HG03108 (cell line): Measurements from ENCODE around the gene FERD3L.

ENCODE experiments used
- ATAC-seq: cut with Tn5 transposase; IDR thresholded peaks from one replicate; pipeline ENCODE4 v1.9.1; 2021; ENCODE audit warnings: moderate library complexity; ENCODE audit not compliant: unreplicated experiment

FERD3L gene

DNA sequence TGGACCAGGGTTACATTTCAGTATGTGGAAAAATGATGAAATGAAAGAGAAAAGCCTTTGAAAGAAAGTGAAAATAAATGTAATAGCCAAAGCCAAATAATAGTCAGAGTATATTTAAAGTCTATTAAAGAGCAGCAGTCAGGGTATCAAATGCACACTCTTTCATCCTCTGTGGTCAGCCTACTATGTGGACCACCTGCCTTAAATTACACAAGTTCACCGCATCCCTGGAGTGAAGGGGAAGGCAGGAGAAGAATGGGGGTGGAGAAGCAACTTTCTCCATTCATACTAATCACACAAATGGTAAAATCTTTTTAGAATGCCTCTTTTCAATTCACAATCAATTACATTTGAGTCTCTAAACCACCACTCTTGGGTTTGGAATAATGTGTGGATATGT is 43.7 kb downstream of the FERD3L start:
- ATAC-seq, result no peak

DNA sequence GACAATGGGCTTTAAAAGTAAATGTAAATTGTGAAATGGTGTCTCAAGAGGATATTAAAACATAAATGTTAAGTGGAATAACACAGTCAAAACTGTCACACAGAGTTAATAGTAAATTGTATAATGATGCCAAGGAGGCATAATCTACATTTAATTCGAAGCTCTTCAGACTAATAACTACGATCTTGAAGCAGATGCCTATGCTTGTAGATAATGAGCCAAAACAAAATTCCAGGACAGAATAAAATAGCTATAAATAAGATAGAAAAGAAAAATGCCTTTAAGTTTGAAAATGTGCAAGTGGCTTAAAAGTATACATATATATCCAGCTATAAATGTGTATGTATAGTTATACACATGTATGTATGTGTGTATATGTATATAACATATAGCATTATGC is 45.3 kb downstream of the FERD3L start:
- ATAC-seq, result no peak

DNA sequence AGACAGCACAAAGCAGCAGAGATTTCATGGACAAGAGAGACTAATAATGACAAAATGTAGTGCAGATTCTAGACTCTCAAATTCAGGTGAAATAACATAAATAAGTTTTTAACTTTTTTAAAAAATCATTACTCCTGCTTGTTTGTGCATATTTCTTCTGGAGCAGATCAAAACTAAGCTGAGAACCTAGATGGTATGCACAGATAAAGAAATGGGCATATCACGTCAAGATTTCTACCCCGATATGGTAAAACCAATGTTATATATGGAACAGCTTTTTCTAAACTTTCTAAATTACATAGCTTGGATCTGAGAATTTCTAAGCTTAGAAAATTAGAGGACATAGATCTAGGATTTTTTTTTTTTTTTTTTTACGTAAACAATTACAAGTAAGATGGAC is 46.0 kb downstream of the FERD3L start:
- no peak for ATAC-seq

DNA sequence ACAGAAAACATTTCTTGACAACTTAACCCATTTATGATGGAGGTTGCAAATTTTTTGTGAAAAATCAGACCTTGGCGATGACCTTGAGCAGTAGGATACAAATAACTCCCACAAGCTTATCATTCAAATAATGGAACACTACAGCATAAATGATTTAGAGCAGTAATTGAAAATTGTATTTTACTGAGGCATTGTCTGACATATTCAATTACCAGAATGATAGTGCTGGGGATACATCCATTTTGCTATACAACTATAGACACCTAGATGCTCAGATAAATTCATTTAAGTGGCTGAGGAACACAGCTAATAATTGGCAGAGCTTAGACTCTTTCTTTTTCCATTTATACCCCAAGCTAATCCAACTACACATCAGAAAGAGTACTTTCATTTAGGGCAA is 46.7 kb downstream of the FERD3L start:
- no peak for ATAC-seq

DNA sequence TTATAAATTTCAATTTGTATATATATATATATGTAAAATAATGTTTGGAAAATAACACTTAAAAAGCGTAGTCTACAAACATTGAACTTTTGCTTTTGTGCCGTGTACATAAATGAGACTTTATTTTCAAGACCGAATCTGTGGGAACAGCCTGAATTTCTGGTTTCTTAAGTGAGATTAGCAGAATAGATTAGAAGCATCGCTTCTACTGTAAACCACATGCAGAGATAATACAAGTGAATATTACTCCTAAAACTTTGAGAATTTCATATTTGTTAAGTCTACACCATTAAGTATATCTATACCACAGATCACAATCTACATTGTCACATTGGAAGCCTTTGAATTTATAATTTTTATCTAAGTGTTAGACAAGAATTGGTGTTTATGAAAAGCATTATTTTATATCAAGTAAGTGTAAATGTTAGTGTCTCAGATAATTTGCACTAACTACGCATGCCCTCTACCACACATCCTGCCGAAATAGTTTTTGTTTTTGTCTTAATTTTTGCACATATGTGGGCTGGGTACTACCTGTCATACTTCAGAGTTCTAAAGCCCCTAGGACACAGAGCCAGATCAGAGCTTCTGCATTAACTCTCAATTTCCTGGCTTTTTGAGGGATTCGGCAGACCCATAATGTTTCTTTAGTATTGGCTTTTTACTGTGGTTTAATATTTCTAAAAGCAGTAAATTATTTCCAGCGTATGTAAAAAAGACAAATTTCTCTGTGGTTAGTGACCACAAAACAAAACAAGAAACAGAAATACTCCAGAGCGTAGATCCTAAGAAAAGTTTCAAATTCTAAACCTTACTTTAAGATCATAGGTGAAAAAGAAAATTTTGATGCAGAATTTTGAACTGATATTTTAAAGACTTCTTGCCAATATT is 47.8 kb downstream of the FERD3L start:
- no peak for ATAC-seq

DNA sequence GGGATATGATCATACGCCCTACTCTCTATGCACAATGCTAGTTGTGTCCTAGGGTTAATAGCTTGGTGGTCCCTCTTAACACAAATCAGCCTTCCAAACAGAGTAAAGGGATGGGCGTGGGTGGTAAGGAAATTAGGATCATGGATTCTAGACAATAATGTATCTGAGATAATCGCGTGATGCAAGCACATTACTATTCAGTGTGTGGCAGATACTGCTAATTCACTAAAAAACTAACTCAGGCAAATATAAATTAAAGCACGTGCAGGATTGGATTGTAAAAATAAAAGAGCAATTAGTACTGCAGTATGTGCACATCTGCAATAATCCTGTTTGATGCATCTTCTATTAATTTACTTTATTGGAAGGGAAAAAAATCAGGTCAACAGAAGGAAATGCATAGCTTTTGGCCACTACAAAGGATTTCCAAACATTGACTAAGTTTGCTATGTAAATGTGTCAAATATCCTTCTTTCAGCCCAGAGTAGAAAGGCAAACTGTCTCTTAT is 49.8 kb downstream of the FERD3L start:
- no peak for ATAC-seq
